OCI-LY7 (cell line): ENCODE data around the gene GHDC. TPM values are rescaled to one million over a fixed set of nuclear protein-coding genes. Genes with fewer than 3 reads are reported as not detected.
"Not testable (repeated sequence)": the region's sequence is repeated elsewhere in the genome, so short reads cannot be mapped to it uniquely, and the experiment has no call there.

Experiments
- BruUV-seq: library from RNA; stranded (reverse); fragments of 400-500 nt; replicated peaks from 2 replicates; lab custom pipeline; 2021; lab: Mats Ljungman, UMichigan
- CTCF ChIA-PET: fragments of 300-600 bp; sonication (Branson Sonifier 250); formaldehyde crosslinking; loops from one replicate; lab custom pipeline; 2022; ENCODE audit warnings: antibody characterized with exemption; ENCODE audit not compliant: unreplicated experiment; lab: Charles Lee
- POLR2A ChIA-PET: fragments of 300-600 bp; sonication (Branson Sonifier 250); formaldehyde crosslinking; loops from one replicate; lab custom pipeline; 2022; ENCODE audit warnings: antibody characterized with exemption; lab: Charles Lee
- DNase-seq: peaks from one replicate; pipeline ENCODE4 v3.0.0-alpha.2; 2015; ENCODE audit warnings: low spot score
- H2AFZ ChIP-seq: fragments of 200-600 bp; sonication (generic), shearing (Covaris generic); 2 replicates; pipeline ENCODE4 v1.6.1; 2014; ENCODE audit warnings: mild to moderate bottlenecking, antibody characterized with exemption, low read length, moderate library complexity
- H3K27ac ChIP-seq: fragments of 200-600 bp; sonication (generic); 2 replicates; pipeline ENCODE4 v1.5.1; 2014; ENCODE audit warnings: mixed run types, low read depth, mild to moderate bottlenecking, moderate library complexity, low read length, inconsistent platforms; ENCODE audit not compliant: poor library complexity, severe bottlenecking
- H3K36me3 ChIP-seq: fragments of 200-600 bp; sonication (generic); 2 replicates; pipeline ENCODE4 v1.6.1; 2014; ENCODE audit warnings: mild to moderate bottlenecking, antibody characterized with exemption, low read length, moderate library complexity, mixed read lengths; ENCODE audit not compliant: insufficient read depth
- H3K4me1 ChIP-seq: fragments of 200-600 bp; sonication (generic); 2 replicates; pipeline ENCODE4 v1.5.1; 2014; ENCODE audit warnings: mild to moderate bottlenecking, low read length; ENCODE audit not compliant: insufficient read depth, poor library complexity, severe bottlenecking
- H3K4me2 ChIP-seq: fragments of 200-600 bp; sonication (generic); 2 replicates; pipeline ENCODE4 v1.6.1; 2014; ENCODE audit warnings: mild to moderate bottlenecking, low read length
- H3K4me3 ChIP-seq: fragments of 200-600 bp; sonication (generic); 2 replicates; pipeline ENCODE4 v1.5.1; 2014; ENCODE audit warnings: mild to moderate bottlenecking, low read depth, low read length; ENCODE audit not compliant: poor library complexity, severe bottlenecking
- H3K79me2 ChIP-seq: fragments of 200-600 bp; sonication (generic); 2 replicates; pipeline ENCODE4 v1.6.1; 2016; ENCODE audit warnings: low read depth, mild to moderate bottlenecking, low read length, moderate library complexity, mixed read lengths; ENCODE audit not compliant: insufficient read depth
- H3K9me2 ChIP-seq: fragments of 200-600 bp; sonication (generic); 2 replicates; pipeline ENCODE4 v1.6.1; 2016; ENCODE audit warnings: mild to moderate bottlenecking, low read length, mixed read lengths; ENCODE audit not compliant: insufficient read depth
- H3K9me3 ChIP-seq: fragments of 200-600 bp; sonication (generic); 2 replicates; pipeline ENCODE4 v1.6.1; 2014; ENCODE audit warnings: mild to moderate bottlenecking, mixed run types, low read length, mixed read lengths
- H4K20me1 ChIP-seq: fragments of 200-600 bp; sonication (generic); 2 replicates; pipeline ENCODE4 v1.6.1; 2014; ENCODE audit warnings: mild to moderate bottlenecking, antibody characterized with exemption, low read length, moderate library complexity, mixed read lengths; ENCODE audit not compliant: insufficient read depth
- CTCF ChIP-seq: fragments of 200-600 bp; sonication (generic); conservative IDR thresholded peaks from 2 replicates; pipeline ENCODE4 v1.5.1; 2014; ENCODE audit warnings: mild to moderate bottlenecking, antibody characterized with exemption, low read length, moderate library complexity, mixed read lengths
- EZH2phosphoT487 ChIP-seq: fragments of 200-600 bp; sonication (generic); IDR thresholded peaks from 2 replicates; pipeline ENCODE4 v1.6.1; 2018; ENCODE audit warnings: low read depth, borderline replicate concordance, mild to moderate bottlenecking, mixed run types, antibody characterized with exemption, low read length, moderate library complexity, mixed read lengths
- intact Hi-C: fragments of 100-400 bp; cut with micrococcal nuclease; formaldehyde crosslinking; loops from one replicate; pipeline ENCODE4 v1.10.0; 2022; ENCODE audit not compliant: unreplicated experiment
- total RNA-seq, 2 experiments: library from RNA; depleted of rRNA in 1 of 2; stranded (reverse); fragments of >200 nt in 1 of 2; shearing (Covaris generic) in 1 of 2; gene quantifications; 2 replicates each; pipeline ENCODE4 v1.2.3, GENCODE V29; 2014 to 2022

The GHDC gene
- total RNA-seq, 2 experiments from 2014 or later: 30.0 to 33.2 TPM

GRCh38 chr17:42224651-42225050 is 30.4 kb upstream of the GHDC start:
- peaks cover 2% of the 10 kb centered on the region; the same call in 1 of the 2 replicates for H3K36me3 ChIP-seq
- no peak for TF ChIP-seq EZH2phosphoT487
- no peak for TF ChIP-seq CTCF
- H3K27ac ChIP-seq: no peak overlapping the region
- no peak for DNase-seq
- no peaks in the 10 kb centered on the region for H3K79me2 ChIP-seq
- ChIA-PET POLR2A (interaction anchor here (0.6 kb wide), 1 partner anchor 38 kb away, joined by 9 read pairs; no protein-coding TSS in a partner anchor), CTCF (no interaction called here)
- no peaks in the 10 kb centered on the region for H3K4me1 ChIP-seq
- no peaks in the 10 kb centered on the region for H4K20me1 ChIP-seq
- no peaks in the 10 kb centered on the region for H3K9me3 ChIP-seq
- intact Hi-C loops: loop anchor here (10.0 kb wide), 2 partner anchors 50 to 180 kb away; partner anchors contain the start of gene STAT5B
- H3K4me2 ChIP-seq: no peak overlapping the region
- no peaks in the 10 kb centered on the region for H3K9me2 ChIP-seq
- no TSS peak for BruUV-seq
- H3K4me3 ChIP-seq: no peak overlapping the region
- H2AFZ ChIP-seq: no peak overlapping the region

DNA sequence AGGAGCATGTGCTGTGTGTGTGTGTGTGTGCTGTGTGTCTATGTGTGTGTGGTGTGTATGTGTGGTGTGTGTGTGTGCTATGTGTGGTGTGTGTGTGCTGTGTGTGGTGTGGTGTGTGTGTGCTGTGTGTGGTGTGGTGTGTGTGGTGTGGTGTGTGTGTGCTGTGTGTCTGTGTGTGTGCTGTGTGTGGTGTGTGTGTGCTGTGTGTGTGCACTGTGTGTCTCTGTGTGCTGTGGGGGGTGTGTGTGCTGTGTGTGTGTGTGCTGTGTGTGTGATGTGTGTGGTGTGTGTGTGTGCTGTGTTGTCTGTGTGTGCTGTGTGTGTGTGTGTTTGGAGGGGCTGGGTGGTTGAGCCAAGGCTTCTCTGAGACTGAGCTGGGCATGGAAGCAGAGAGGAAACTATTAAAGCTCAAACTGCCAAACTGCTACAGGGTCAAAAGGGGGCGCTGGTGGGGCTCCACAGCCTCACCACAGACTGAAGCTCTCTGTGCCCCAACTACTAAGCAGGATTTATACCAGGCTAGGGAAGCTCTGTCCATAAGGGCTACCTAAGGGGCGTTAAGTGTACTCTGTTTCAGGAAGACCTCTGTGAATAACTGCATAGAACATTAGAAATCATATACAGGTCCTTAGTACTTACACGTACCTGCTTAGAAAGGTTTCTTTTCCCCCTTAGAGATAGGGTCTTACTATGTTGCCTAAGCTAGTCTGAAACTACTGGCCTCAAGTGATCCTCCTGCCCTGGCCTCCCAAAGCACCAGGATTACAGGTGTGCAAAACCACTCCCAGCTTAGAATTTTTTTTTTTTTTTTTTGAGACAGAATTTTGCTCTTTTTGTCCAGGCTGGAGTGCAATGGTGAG is 27.8 kb upstream of the GHDC start:
- POLR2A ChIA-PET: interaction anchor here (0.6 kb wide), 1 partner anchor 92 kb away, joined by 4 read pairs; no protein-coding TSS in a partner anchor
- Histone ChIP-seq H3K9me3 (no peaks in the 10 kb centered on the region), H3K4me2 (no peak overlapping the region), H3K9me2 (no peaks in the 10 kb centered on the region), H4K20me1 (no peaks in the 10 kb centered on the region), H2AFZ (no peak overlapping the region), H3K79me2 (no peaks in the 10 kb centered on the region), H3K36me3 (peaks cover 2% of the 10 kb centered on the region; the same call in 1 of the 2 replicates), H3K4me1 (no peaks in the 10 kb centered on the region), H3K4me3 (no peak overlapping the region), H3K27ac (no peak overlapping the region)
- BruUV-seq: no TSS peak
- peak; percentile 66 for DNase-seq
- intact Hi-C loops: loop anchor here (10.0 kb wide), 2 partner anchors 53 to 183 kb away; partner anchors contain the start of gene STAT5B
- CTCF ChIA-PET: interaction anchor here (0.6 to 1.3 kb wide), 7 partner anchors 24 to 459 kb away, joined by 3 to 5 read pairs (median 3); no protein-coding TSS in a partner anchor
- TF ChIP-seq EZH2phosphoT487: no peak
- peak; percentile 87 for TF ChIP-seq CTCF

DNA sequence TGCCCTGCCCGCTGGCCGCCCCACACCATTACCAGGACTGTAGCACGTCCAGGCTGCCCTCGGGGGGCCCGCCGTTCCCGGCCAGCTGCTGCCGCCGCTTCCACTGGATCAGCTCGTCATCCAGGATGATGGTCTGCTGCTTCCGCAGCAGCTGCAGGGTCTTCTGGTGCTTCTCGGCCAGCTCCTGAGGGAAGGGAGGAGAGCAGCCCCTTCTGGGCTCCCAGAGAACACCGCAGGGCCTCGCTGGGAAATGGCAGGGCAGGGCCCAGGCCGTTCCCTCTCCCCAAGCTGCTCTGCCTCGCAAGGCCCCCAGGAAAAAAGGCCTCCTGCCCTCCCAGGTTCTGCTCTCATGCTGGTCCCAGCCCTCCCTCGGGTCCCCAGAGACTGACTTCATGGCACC is 25.0 kb upstream of the GHDC start:
- POLR2A ChIA-PET, H3K9me3 ChIP-seq, H2AFZ ChIP-seq, H3K4me2 ChIP-seq, BruUV-seq, DNase-seq, H3K36me3 ChIP-seq, H3K9me2 ChIP-seq, H3K27ac ChIP-seq, H3K79me2 ChIP-seq, CTCF ChIA-PET, H3K4me3 ChIP-seq, intact Hi-C loops, H3K4me1 ChIP-seq, H4K20me1 ChIP-seq: not testable (repeated sequence)
